Heart left ventricle (tissue), 16 donors: ENCODE results near the gene NDFIP1. TPM values are rescaled to one million over a fixed set of nuclear protein-coding genes. Genes with fewer than 3 reads are reported as not detected.

Source experiments
- ATAC-seq, 4 donors: fragments of 200-7000 bp; cut with Tn5 transposase; one replicate each; pipeline ENCODE4 v1.9.1; 2020 to 2022; ENCODE audit warnings: moderate library complexity in 4 of 4, mild to moderate bottlenecking in 3 of 4, moderate number of reproducible peaks in 1 of 4
- DNase-seq, 5 donors: peaks; one replicate each; pipeline ENCODE4 v3.0.0-alpha.2; 2020
- H3K27ac ChIP-seq, 12 donors: fragments of 200-600 bp; sonication (generic) in 4 of 12; one replicate each; pipeline versions ENCODE4 v1.5.0 to v1.8.0; 2016 to 2022; ENCODE audit warnings: mild to moderate bottlenecking in 2 of 12
- H3K27me3 ChIP-seq, 9 donors: fragments of 200-600 bp; sonication (generic) in 2 of 9; one replicate each; pipeline versions ENCODE4 v1.5.1 to v1.8.0; 2016 to 2022; ENCODE audit warnings: mild to moderate bottlenecking in 3 of 9
- H3K36me3 ChIP-seq, 9 donors: fragments of 200-600 bp; sonication (generic) in 2 of 9; one replicate each; pipeline versions ENCODE4 v1.5.0 to v1.8.0; 2018 to 2022; ENCODE audit warnings: mild to moderate bottlenecking in 2 of 9
- H3K4me1 ChIP-seq, 12 donors: fragments of 200-600 bp; sonication (generic) in 4 of 12; one replicate each; pipeline versions ENCODE4 v1.5.0 to v1.8.0; 2016 to 2022; ENCODE audit warnings: mild to moderate bottlenecking in 3 of 12
- H3K4me3 ChIP-seq, 12 donors: fragments of 200-600 bp; sonication (generic) in 4 of 12; one replicate each; pipeline versions ENCODE4 v1.5.0 to v1.8.0; 2017 to 2022; ENCODE audit warnings: mild to moderate bottlenecking in 9 of 12, moderate library complexity in 4 of 12
- H3K9me3 ChIP-seq, 12 donors: fragments of 200-600 bp; sonication (generic) in 4 of 12; one replicate each; pipeline versions ENCODE4 v1.5.0 to v1.8.0; 2016 to 2022; ENCODE audit warnings: mild to moderate bottlenecking in 1 of 12
- POLR2A ChIP-seq, 2 donors: fragments of 450-650 bp; IDR thresholded peaks; one replicate each; pipeline ENCODE4 v1.6.1; 2017; ENCODE audit warnings: antibody characterized with exemption in 2 of 2, mild to moderate bottlenecking in 2 of 2, moderate library complexity in 2 of 2
- WGBS, 4 donors: extraction: QIAGEN DNeasy Blood & Tissue Kit in 2 of 4; methylation state at CpG; one replicate each; pipeline versions ENCODE4 v1.1.5 to v1.1.7; 2013 to 2018; 5-methylcytosine and 5-hydroxymethylcytosine counted together
- intact Hi-C, 10 donors: fragments of 100-400 bp; cut with DNase I; formaldehyde crosslinking; loops; one replicate each; pipeline versions ENCODE4 v1.11.1 to v1.14.2; 2022
- polyA plus RNA-seq, 2 donors: library from polyadenylated mRNA; stranded (reverse); fragments of 200-250 nt; gene quantifications; one replicate each; pipeline ENCODE4 v1.2.3, GENCODE V29; 2013
- total RNA-seq, 9 donors: library from RNA; depleted of rRNA in 2 of 9; stranded (reverse); fragments of >200 nt in 2 of 9; fragmentation: NEBNext Ultra II Directional in 3 of 9; extraction: Animal tissue kit (Norgen Biotek cat#: 25700) in 3 of 9; gene quantifications; one replicate each; pipeline versions ENCODE4 v1.1.0 to v1.2.4, GENCODE V29; 2016 to 2023
- TF ChIP-seq, protein P1 (sequence below), 12 donors: fragments of 200-600 bp; sonication (generic) in 4 of 12; IDR thresholded peaks; one replicate each; pipeline versions ENCODE4 v1.5.0 to v1.8.0; 2018 to 2022; ENCODE audit warnings: antibody characterized with exemption in 12 of 12, mild to moderate bottlenecking in 5 of 12
- donor health status: ischemic (EF 13 %, LVEDD 7.1; RV severe dilation, severe dysfunction).
- donor health status: healthy with polysubstance abuse.
- donor health status: DM: no; HTN: yes; CAD: no.
- donor health status: DM: no; HTN: no; CAD: no.
- donor health status: ischemic (EF 25% LVEDD 6.9; RV normal size, moderate dysfunction).
- donor health status: ischemic (EF 25% LVEDD 5.7; RV mildly dilated, moderate dysfunction).
- donor health status: healthy.
- donor health status: DM: yes; HTN: yes; CAD: no.
- donor health status: ischemic (EF 35%, LVEDD 5.7; RV mildly dilated, moderate dysfunction).
- donor health status: nonischemic (EF 11% LVEDD 7.7; RV severe dilation, severe dysfunction).
- donor health status: DM: yes; HTN: yes; CAD: no.
- donor health status: PGD.
- donor health status: ischemic (EF 29% LVEDD 5.4; RV normal size, mild dysfunction).
- donor health status: nonischemic (EF 23%, LVEDD 6.1; RV moderate dilation, normal function).

The NDFIP1 gene
- total and polyA plus RNA-seq, 11 donors = 26.6 to 69.3 (median 61.0) TPM

DNA sequence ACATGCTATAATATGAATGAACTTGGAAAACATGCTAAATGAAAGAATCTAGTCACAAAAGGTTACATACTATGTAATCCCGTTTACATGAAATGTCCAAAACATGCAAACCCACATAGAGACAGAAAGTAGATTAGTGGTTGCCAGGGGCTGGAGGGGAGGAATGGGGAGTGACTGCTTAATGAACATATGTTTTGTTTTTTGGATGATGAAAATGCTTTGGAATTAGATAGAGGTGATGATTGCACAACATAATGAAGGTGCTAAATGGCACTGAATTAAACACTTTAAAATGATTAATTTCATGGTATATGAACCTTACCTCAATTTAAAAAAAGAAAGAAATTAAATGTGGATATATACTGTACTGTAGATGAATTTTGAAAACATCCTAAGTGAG, 17.6 kb upstream of the NDFIP1 start:
- no peak for DNase-seq
- 39 to 87% (median 80%) methylated on average over 1 of the region's 1 CpG for WGBS, 4 donors
- Histone ChIP-seq H3K4me1 (peaks cover 0 to 20% (median 13%) of the 10 kb centered on the region in 12 donors), H3K27me3 (no peaks in the 10 kb centered on the region), H3K36me3 (no peaks in the 10 kb centered on the region), H3K9me3 (no peaks in the 10 kb centered on the region), H3K27ac (no peak overlapping the region), H3K4me3 (no peak overlapping the region)
- intact Hi-C loops = no loop called here
- TF ChIP-seq, protein P1, sequence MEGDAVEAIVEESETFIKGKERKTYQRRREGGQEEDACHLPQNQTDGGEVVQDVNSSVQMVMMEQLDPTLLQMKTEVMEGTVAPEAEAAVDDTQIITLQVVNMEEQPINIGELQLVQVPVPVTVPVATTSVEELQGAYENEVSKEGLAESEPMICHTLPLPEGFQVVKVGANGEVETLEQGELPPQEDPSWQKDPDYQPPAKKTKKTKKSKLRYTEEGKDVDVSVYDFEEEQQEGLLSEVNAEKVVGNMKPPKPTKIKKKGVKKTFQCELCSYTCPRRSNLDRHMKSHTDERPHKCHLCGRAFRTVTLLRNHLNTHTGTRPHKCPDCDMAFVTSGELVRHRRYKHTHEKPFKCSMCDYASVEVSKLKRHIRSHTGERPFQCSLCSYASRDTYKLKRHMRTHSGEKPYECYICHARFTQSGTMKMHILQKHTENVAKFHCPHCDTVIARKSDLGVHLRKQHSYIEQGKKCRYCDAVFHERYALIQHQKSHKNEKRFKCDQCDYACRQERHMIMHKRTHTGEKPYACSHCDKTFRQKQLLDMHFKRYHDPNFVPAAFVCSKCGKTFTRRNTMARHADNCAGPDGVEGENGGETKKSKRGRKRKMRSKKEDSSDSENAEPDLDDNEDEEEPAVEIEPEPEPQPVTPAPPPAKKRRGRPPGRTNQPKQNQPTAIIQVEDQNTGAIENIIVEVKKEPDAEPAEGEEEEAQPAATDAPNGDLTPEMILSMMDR (IDR thresholded peaks at IDR 0.05) = no peak
- TF ChIP-seq POLR2A (IDR thresholded peaks at IDR 0.05) = no peak
- no peak for ATAC-seq

- no peaks in the 10 kb centered on the region for H3K27me3 ChIP-seq
- TF ChIP-seq, protein P1 (IDR thresholded peaks at IDR 0.05) = no peak
- no peak for TF ChIP-seq POLR2A (IDR thresholded peaks at IDR 0.05)
Measured at GRCh38 chr5:142091922-142092321, 16.7 kb upstream of the NDFIP1 start.

DNA sequence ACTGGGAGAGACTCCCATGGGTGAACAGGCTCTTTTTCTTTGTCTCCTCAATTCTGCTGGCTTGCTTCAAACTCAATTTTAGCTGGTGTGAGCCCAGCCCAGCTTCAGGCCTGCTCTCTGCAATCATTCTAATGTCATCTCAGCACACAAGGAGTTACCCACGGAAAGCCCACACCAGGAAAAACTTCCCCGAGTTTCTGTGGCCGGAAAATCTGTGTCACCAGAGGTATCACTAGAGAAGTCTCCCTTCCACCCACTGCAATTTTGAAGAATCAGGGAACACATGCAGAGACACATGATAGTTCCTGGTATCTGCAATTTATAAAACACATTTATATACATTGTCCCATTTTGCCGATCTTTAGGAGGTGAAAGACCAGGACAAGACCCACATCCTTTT, 13.5 kb upstream of the NDFIP1 start:
- Histone ChIP-seq H3K9me3 (no peaks in the 10 kb centered on the region), H3K4me3 (no peak overlapping the region), H3K27me3 (no peaks in the 10 kb centered on the region), H3K4me1 (peaks cover 0 to 22% (median 15%) of the 10 kb centered on the region in 12 donors), H3K36me3 (no peaks in the 10 kb centered on the region), H3K27ac (peak overlapping the region; percentile 6 to 86 (median 74))
- intact Hi-C loops = loop anchor here in 1 of 10 donors (5.0 kb wide), 1 partner anchor 33 kb away; no protein-coding TSS in a partner anchor
- DNase-seq (peak in 1 of 5 donors; percentile 31), ATAC-seq (peak; percentile 19 to 59 (median 46))
- WGBS, 4 donors = 34 to 53% (median 36%) methylated on average over 4 of the region's 4 CpGs
- TF ChIP-seq, protein P1 (IDR thresholded peaks at IDR 0.05) = no peak
- TF ChIP-seq POLR2A (IDR thresholded peaks at IDR 0.05) = no peak

More at GRCh38 chr5:142091922-142092321, 16.7 kb upstream of the NDFIP1 start:
- DNase-seq = no peak
- ATAC-seq = no peak
- no peaks in the 10 kb centered on the region for H3K9me3 ChIP-seq
- intact Hi-C loops = no loop called here
- H3K4me1 ChIP-seq = peaks cover 0 to 23% (median 15%) of the 10 kb centered on the region in 12 donors
- H3K36me3 ChIP-seq = no peaks in the 10 kb centered on the region
- no peak overlapping the region for H3K27ac ChIP-seq
- no peak overlapping the region for H3K4me3 ChIP-seq
- 37 to 61% (median 57%) methylated on average over 2 of the region's 2 CpGs for WGBS, 4 donors

DNA sequence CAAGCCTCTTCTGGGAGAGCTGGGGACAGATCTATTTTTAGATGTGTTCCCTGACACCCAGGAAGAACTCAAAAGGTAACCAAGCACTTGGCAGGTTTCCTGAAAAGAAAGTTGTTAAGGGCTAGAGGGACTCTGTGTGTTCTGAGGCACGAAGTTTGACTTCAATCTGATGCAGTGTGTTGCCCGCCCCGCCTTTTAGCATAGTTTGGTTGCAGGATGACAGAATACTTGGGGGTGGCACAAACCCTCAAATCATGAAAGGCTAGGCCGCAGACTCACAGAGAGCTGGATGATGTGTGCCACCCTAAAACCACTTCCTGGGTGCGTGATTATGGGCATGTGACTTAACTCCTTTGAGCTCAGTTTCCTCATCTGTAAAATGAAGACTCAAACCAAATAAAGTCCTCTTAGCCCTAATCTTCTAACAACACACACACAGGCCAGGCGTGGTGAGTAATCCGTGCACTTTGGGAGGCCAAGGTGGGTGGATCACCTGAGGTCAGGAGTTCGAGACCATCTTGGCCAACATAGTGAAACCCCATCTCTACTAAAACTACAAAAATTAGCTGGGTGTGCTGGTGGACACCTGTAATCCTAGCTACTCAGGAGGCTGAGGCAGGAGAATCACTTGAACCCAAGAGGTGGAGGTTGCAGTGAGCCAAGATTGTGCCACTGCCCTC, 12.8 kb upstream of the NDFIP1 start:
- DNase-seq (peak in 1 of 5 donors; percentile 38), ATAC-seq (peak; percentile 89 to 91 (median 90))
- intact Hi-C loops = loop anchor here in 1 of 10 donors (5.0 kb wide), 1 partner anchor 33 kb away; no protein-coding TSS in a partner anchor
- Histone ChIP-seq H3K9me3 (no peaks in the 10 kb centered on the region), H3K4me3 (no peak overlapping the region), H3K4me1 (peaks cover 0 to 22% (median 15%) of the 10 kb centered on the region in 12 donors), H3K27ac (peak overlapping the region in 11 of 12 donors; percentile 6 to 86 (median 75)), H3K36me3 (no peaks in the 10 kb centered on the region), H3K27me3 (no peaks in the 10 kb centered on the region)
- 74 to 85% (median 75%) methylated on average over 8 of the region's 8 CpGs for WGBS, 4 donors
- TF ChIP-seq, protein P1 (IDR thresholded peaks at IDR 0.05) = no peak
